Neutrophil (primary cell): ENCODE results near the gene LRRK1.

Experiments used
- H3K27ac ChIP-seq: fragments of 200-600 bp; sonication (generic); 2 replicates; pipeline ENCODE4 v1.5.1; 2016; ENCODE audit warnings: mild to moderate bottlenecking, moderate library complexity
- H3K27me3 ChIP-seq: fragments of 200-600 bp; sonication (generic); 2 replicates; pipeline ENCODE4 v1.6.0; 2016; ENCODE audit warnings: mild to moderate bottlenecking
- H3K36me3 ChIP-seq: fragments of 200-600 bp; sonication (generic); 2 replicates; pipeline ENCODE4 v1.5.1; 2017
- H3K4me1 ChIP-seq, 2 experiments: fragments of 200-600 bp in 1 of 2; sonication (generic) in 1 of 2; 1 replicate in 1 of 2; 2 replicates in 1 of 2; pipeline versions ENCODE4 v1.5.1 to v1.6.1; 2013 to 2016; ENCODE audit warnings: low read depth in 1 of 2, low read length in 1 of 2, mild to moderate bottlenecking in 1 of 2, moderate library complexity in 1 of 2; ENCODE audit not compliant: control insufficient read depth in 1 of 2, insufficient read depth in 1 of 2
- H3K4me3 ChIP-seq, 2 experiments: fragments of 200-600 bp in 1 of 2; sonication (generic) in 1 of 2; 1 replicate in 1 of 2; 2 replicates in 1 of 2; pipeline ENCODE4 v1.5.1; 2013 to 2016; ENCODE audit warnings: low read depth in 1 of 2, low read length in 1 of 2, mild to moderate bottlenecking in 1 of 2, moderate library complexity in 1 of 2
- H3K9me3 ChIP-seq: fragments of 200-600 bp; sonication (generic); 2 replicates; pipeline ENCODE4 v1.5.1; 2016
- CTCF ChIP-seq: fragments of 200-600 bp; sonication (generic); IDR thresholded peaks from 2 replicates; pipeline ENCODE4 v1.5.1; 2016; ENCODE audit warnings: antibody characterized with exemption

LRRK1 gene

GRCh38 chr15:100995471-100996430, 76.6 kb downstream of the LRRK1 start:
- no peaks in the 10 kb centered on the region for H3K27me3 ChIP-seq

GRCh38 chr15:100997442-100997841, 78.3 kb downstream of the LRRK1 start:
- H3K27ac ChIP-seq = no peak overlapping the region
- no peaks in the 10 kb centered on the region for H3K27me3 ChIP-seq
- H3K4me1 ChIP-seq = no peaks in the 10 kb centered on the region
- no peak for TF ChIP-seq CTCF
- no peaks in the 10 kb centered on the region for H3K9me3 ChIP-seq
- H3K36me3 ChIP-seq = peaks cover 54% of the 10 kb centered on the region
- no peak overlapping the region for H3K4me3 ChIP-seq

More at GRCh38 chr15:100995471-100996430, 76.6 kb downstream of the LRRK1 start:
- no peak overlapping the region for H3K4me3 ChIP-seq
- H3K36me3 ChIP-seq = peaks cover 42% of the 10 kb centered on the region
- H3K9me3 ChIP-seq = no peaks in the 10 kb centered on the region
- TF ChIP-seq CTCF = no peak
- no peak overlapping the region for H3K27ac ChIP-seq
- H3K4me1 ChIP-seq = no peaks in the 10 kb centered on the region

- TF ChIP-seq CTCF = no peak
- Histone ChIP-seq H3K9me3 (no peaks in the 10 kb centered on the region), H3K36me3 (peaks cover 54% of the 10 kb centered on the region), H3K4me3 (no peak overlapping the region), H3K4me1 (peaks cover 9 to 10% of the 10 kb centered on the region in 2 experiments), H3K27ac (no peak overlapping the region), H3K27me3 (no peaks in the 10 kb centered on the region)
Measured at GRCh38 chr15:100998630-100999029, 79.5 kb downstream of the LRRK1 start.

GRCh38 chr15:100999369-100999768, 80.2 kb downstream of the LRRK1 start:
- no peaks in the 10 kb centered on the region for H3K27me3 ChIP-seq
- H3K4me3 ChIP-seq = no peak overlapping the region
- peaks cover 54% of the 10 kb centered on the region for H3K36me3 ChIP-seq
- no peak overlapping the region for H3K27ac ChIP-seq
- H3K4me1 ChIP-seq = peaks cover 9 to 10% of the 10 kb centered on the region in 2 experiments
- TF ChIP-seq CTCF = no peak
- H3K9me3 ChIP-seq = no peaks in the 10 kb centered on the region

GRCh38 chr15:101000271-101000681, 81.1 kb downstream of the LRRK1 start:
- Histone ChIP-seq H3K4me3 (no peak overlapping the region), H3K9me3 (no peaks in the 10 kb centered on the region), H3K4me1 (peaks cover 9 to 10% of the 10 kb centered on the region in 2 experiments), H3K27me3 (no peaks in the 10 kb centered on the region), H3K36me3 (peaks cover 45% of the 10 kb centered on the region), H3K27ac (no peak overlapping the region)
- TF ChIP-seq CTCF = no peak
